GM21367 (cell line): Measurements from ENCODE around the gene PPIP5K2.
"Not testable (repeated sequence)": the region's sequence is repeated elsewhere in the genome, so short reads cannot be mapped to it uniquely, and the experiment has no call there.

ENCODE experiments used
- ATAC-seq: cut with Tn5 transposase; IDR thresholded peaks from one replicate; pipeline ENCODE4 v1.9.1; 2021; ENCODE audit not compliant: unreplicated experiment

PPIP5K2 gene

GRCh38 chr5:103120607-103121200 is 603 bp downstream of the PPIP5K2 start:
- no peak for ATAC-seq

GRCh38 chr5:103122242-103122641 is 2.1 kb downstream of the PPIP5K2 start:
- no peak for ATAC-seq

GRCh38 chr5:103126557-103126956 is 6.5 kb downstream of the PPIP5K2 start:
- ATAC-seq: no peak

GRCh38 chr5:103127292-103127817 is 7.3 kb downstream of the PPIP5K2 start:
- no peak for ATAC-seq

GRCh38 chr5:103128202-103128601 is 8.1 kb downstream of the PPIP5K2 start:
- no peak for ATAC-seq

GRCh38 chr5:103132684-103133083 is 12.6 kb downstream of the PPIP5K2 start:
- ATAC-seq: no peak

GRCh38 chr5:103133231-103133630 is 13.1 kb downstream of the PPIP5K2 start:
- no peak for ATAC-seq

- no peak for ATAC-seq
Measured at GRCh38 chr5:103135461-103135860, 15.4 kb downstream of the PPIP5K2 start.

- no peak for ATAC-seq
Measured at GRCh38 chr5:103138202-103138690, 18.1 kb downstream of the PPIP5K2 start.

GRCh38 chr5:103139264-103139865 is 19.3 kb downstream of the PPIP5K2 start:
- peak; percentile 99 for ATAC-seq

- not testable (repeated sequence) for ATAC-seq
Measured at GRCh38 chr5:103142132-103142531, 22.0 kb downstream of the PPIP5K2 start.

- ATAC-seq: no peak
Measured at GRCh38 chr5:103145196-103145595, 25.1 kb downstream of the PPIP5K2 start.

- no peak for ATAC-seq
Measured at GRCh38 chr5:103148213-103148612, 28.1 kb downstream of the PPIP5K2 start.

GRCh38 chr5:103151156-103151555 is 31.1 kb downstream of the PPIP5K2 start:
- ATAC-seq: no peak

- no peak for ATAC-seq
Measured at GRCh38 chr5:103166706-103167105, 46.6 kb downstream of the PPIP5K2 start.

- no peak for ATAC-seq
Measured at GRCh38 chr5:103174147-103174546, 54.0 kb downstream of the PPIP5K2 start.

GRCh38 chr5:103177543-103177942 is 57.4 kb downstream of the PPIP5K2 start:
- no peak for ATAC-seq

- no peak for ATAC-seq
Measured at GRCh38 chr5:103178167-103178566, 58.1 kb downstream of the PPIP5K2 start.

GRCh38 chr5:103186152-103186551 is 66.1 kb downstream of the PPIP5K2 start:
- no peak for ATAC-seq

GRCh38 chr5:103188436-103188835 is 68.3 kb downstream of the PPIP5K2 start:
- ATAC-seq: no peak

- no peak for ATAC-seq
Measured at GRCh38 chr5:103203226-103203625, 83.1 kb downstream of the PPIP5K2 start.

- ATAC-seq: not testable (repeated sequence)
Measured at GRCh38 chr5:103204990-103205389, 84.9 kb downstream of the PPIP5K2 start.
